GM19372 (cell line): ENCODE data around the gene SIMC1.
"Not testable (repeated sequence)": the region's sequence is repeated elsewhere in the genome, so short reads cannot be mapped to it uniquely, and the experiment has no call there.

ENCODE experiments used
- ATAC-seq: cut with Tn5 transposase; IDR thresholded peaks from one replicate; pipeline ENCODE4 v1.9.1; 2021; ENCODE audit warnings: mild to moderate bottlenecking, low read depth, moderate library complexity; ENCODE audit not compliant: unreplicated experiment

Gene SIMC1

GRCh38 chr5:176290057-176290840, 52.0 kb downstream of the SIMC1 start:
- not testable (repeated sequence) for ATAC-seq

- not testable (repeated sequence) for ATAC-seq
Observed at GRCh38 chr5:176305356-176305755, 67.1 kb downstream of the SIMC1 start.

DNA sequence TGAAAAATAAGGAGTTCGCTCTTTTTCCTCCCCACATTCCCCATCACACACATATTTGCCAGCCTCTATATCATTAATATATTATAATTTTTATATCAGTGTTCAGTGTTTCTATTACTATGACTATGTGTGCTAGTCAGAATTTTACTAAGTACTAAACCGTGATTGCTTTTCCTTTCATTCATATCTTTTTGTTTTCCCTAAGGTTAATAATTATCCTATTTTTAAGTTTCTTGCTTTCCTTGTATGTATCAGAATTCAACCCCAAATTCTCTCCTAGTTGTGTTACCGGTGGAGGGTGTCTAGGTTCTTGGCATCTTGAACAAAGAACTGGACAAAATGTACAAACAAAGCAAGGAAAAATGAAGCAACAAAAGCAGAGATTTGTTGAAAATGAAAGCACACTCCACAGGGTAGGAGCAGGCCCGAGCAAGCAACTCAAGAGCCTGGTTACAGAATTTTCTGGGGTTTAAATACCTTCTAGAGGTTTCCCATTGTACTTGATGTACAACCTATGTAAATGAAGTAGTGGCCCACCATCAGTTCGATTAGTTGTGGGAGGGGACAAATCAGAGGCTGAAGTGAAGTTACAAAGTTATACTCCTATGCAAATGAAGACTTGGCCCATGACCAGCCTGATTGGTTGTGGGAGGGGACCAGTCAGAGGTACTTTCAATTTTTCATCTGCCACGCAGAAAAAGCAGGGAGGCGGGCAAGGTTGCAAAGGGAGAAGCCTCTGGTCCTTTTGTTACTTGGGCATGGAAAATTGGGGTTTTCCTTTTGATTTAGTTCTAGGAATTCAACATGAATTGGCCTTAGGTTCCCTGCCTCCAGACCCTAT, 79.5 kb downstream of the SIMC1 start:
- no peak for ATAC-seq

- ATAC-seq, result no peak
Observed at GRCh38 chr5:176319827-176320554, 81.8 kb downstream of the SIMC1 start.

DNA sequence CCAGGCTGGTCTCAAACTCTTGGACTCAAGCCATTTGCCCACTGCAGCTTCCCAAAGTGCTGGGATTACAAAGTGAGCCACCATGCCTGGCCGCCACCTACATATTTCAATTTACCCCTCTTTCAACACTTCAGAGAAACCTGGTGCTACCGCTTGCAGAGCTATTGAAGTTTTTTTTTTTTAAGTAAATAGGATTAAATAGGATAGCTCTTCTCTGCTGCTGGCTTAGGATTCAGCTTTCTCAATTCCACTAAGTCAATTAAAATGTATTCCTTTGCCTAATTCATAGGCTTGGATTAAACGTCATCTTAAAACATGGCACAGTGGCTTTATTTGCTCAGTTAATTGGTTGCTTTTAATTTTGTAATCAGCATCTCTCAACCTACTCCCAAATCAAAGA, 82.4 kb downstream of the SIMC1 start:
- no peak for ATAC-seq

GRCh38 chr5:176334031-176334770, 96.0 kb downstream of the SIMC1 start:
- no peak for ATAC-seq

- ATAC-seq, result no peak
Observed at GRCh38 chr5:176337913-176338312, 99.7 kb downstream of the SIMC1 start.

DNA sequence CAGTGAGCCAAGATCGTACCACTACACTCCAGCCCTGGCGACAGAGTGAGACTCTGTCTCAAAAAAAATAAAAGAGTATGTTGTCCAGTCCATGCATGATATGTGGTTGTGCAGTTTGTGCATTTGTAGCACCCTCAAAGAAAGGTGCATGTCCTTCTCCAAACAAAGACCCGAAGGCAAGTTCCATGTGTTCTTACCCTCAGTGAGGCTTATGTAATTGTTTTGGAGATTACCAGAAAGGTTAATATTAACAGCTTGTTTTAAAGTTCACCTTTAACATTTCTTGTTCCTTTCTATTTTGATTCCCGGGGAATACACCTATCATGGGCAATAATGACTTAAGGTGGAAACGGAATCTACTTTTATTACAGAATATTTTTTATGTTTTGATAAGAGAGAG, 101.1 kb downstream of the SIMC1 start:
- ATAC-seq, result no peak

DNA sequence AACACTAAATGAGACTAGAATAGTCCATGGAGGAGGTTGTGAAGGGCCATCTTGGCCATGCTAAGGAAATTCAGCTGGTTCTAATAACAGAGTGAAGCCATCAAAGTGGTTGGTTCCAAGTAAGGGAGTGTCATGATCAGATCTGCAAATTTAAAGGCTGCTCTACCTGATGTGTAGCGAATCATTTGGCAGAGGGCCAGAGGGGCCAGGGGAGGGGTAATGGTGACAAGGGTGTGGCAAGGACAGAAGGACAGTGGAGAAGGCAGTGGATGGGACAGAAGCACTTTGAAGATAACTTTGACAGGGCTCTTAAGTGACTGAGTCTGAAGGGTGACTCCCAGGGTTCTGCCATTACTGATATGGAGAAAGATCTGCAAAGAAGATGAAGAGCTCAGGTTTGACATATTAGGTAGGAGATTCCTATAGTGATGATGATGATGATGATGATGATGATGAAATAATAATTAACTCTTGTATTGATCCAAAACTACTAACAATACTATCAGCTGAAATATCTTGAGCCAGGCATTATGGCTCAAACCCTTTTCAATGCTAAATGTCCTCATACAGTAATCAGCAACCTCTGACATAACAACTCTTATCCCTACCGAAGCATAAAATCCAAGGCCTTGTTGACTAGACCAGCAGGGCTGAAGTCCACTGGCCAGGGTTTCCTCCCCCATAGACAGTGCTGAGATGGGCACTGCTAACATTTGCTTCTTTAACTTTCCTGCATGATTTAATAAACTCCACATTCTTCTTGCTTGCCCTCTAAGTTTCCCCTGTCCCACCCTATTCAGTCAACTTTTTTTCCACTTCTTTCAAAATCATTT, 103.3 kb downstream of the SIMC1 start:
- ATAC-seq, result no peak

- no peak for ATAC-seq
Observed at GRCh38 chr5:176342158-176342483, 103.9 kb downstream of the SIMC1 start.

- no peak for ATAC-seq
Observed at GRCh38 chr5:176342766-176343458, 104.7 kb downstream of the SIMC1 start.

GRCh38 chr5:176350416-176350815, 112.2 kb downstream of the SIMC1 start:
- ATAC-seq, result no peak

GRCh38 chr5:176352116-176352878, 114.1 kb downstream of the SIMC1 start:
- ATAC-seq, result no peak

- ATAC-seq, result no peak
Observed at GRCh38 chr5:176353533-176353932, 115.3 kb downstream of the SIMC1 start.

DNA sequence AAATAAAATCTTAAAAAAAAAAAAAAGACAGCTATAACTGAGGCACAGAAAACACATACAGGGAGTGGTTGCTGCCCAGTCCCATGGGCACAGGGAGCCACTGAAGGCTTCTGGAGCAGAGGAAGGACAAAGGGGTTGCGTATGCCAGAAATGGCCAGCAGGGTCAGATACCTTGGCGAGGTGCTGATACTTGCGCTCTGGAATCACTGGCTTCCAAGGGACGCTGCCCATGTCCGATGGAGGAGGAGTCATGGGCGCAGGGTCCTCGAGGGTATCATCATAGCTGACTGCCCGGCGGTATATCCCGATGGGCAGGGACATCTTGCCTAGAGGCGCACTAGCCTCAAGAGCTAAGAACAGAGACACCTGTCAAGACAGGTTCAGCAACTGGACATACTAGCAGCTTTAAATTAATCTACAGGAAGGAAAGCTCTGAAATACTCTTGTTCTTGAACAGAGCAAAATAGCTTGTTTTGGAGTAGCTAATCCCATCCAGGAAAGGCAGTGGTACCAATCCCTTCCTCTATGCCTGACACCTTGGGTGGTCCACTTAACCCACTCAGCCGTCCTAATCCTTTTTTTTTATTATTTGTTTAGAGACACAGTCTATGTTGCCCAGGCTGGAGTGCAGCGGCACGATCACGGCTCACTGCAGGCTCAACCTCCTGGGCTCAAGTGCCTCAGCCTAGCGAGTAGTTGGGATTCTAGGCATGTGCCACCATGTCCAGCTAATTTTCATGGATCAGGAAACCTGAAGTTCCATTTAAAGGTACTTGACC, 117.4 kb downstream of the SIMC1 start:
- ATAC-seq, result no peak

GRCh38 chr5:176356179-176356566, 117.9 kb downstream of the SIMC1 start:
- no peak for ATAC-seq

- ATAC-seq, result no peak
Observed at GRCh38 chr5:176359658-176360057, 121.4 kb downstream of the SIMC1 start.
